ENCODE measurements around the gene BPGM. TPM values are rescaled to one million over a fixed set of nuclear protein-coding genes. Genes with fewer than 3 reads are reported as not detected.

Gene BPGM
- total RNA-seq, 1 experiment from 2014 or later, result 14.0 TPM

DNA sequence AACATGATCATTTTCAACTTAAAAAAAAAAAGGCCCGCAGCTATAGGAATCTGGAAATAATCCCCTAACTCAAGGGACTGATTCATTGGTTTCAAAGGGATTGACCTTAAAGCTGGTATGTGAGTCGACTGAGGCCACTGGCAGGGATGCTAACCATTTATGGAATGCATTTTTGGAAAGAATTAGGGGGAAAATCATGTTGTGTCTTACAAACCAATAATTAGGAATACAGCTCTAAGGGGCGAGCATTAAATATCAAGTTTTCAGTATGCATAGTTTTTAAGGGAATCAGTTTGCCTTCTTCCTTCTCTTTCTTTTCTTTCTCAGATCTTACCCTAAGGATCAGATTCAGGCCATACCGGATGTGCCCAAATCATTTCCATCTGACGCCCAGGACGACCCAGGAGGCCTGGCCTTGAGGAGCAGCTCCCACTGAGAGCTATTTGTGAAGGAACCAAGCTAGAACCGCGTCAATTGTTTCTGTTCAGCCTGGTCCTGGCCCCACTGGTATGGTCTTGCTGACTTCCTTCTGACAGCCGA, 48.7 kb downstream of the BPGM start:
- BruUV-seq (replicated peaks), result no TSS peak
- peaks cover 6% of the 10 kb centered on the region for H3K4me1 ChIP-seq (ENCODE audit: insufficient read depth, low read length, poor library complexity, severe bottlenecking)
- no peak overlapping the region for H3K4me3 ChIP-seq (ENCODE audit: low read depth, low read length, poor library complexity, severe bottlenecking)
- no peak for DNase-seq (ENCODE audit: low spot score)
- ChIA-PET POLR2A (ENCODE audit: low non-redundant PET) (no interaction called here), CTCF (no interaction called here)
- H3K27ac ChIP-seq (ENCODE audit: low read depth, low read length, poor library complexity, severe bottlenecking), result no peak overlapping the region
- TF ChIP-seq CTCF (conservative IDR thresholded peaks at IDR 0.05; ENCODE audit: low read depth, low read length) (no peak), EZH2 (IDR thresholded peaks at IDR 0.05; ENCODE audit: borderline replicate concordance, low read depth, low read length, poor library complexity, severe bottlenecking) (no peak)
- H3K27me3 ChIP-seq (replicated peaks; ENCODE audit: insufficient read depth, low read depth, low read length, poor library complexity), result no peaks in the 10 kb centered on the region
- H3K9me3 ChIP-seq (ENCODE audit: low read depth, low read length, poor library complexity, severe bottlenecking), result no peaks in the 10 kb centered on the region
- intact Hi-C loops (cut with micrococcal nuclease; ENCODE audit: unreplicated experiment), result no loop called here
- H3K36me3 ChIP-seq (ENCODE audit: insufficient read depth, low read length, poor library complexity, severe bottlenecking), result no peaks in the 10 kb centered on the region

- no peaks in the 10 kb centered on the region for H3K36me3 ChIP-seq (ENCODE audit: insufficient read depth, low read length, poor library complexity, severe bottlenecking)
- DNase-seq (ENCODE audit: low spot score), result no peak
- H3K4me3 ChIP-seq (ENCODE audit: low read depth, low read length, poor library complexity, severe bottlenecking), result no peak overlapping the region
- H3K27ac ChIP-seq (ENCODE audit: low read depth, low read length, poor library complexity, severe bottlenecking), result no peak overlapping the region
- TF ChIP-seq CTCF (conservative IDR thresholded peaks at IDR 0.05; ENCODE audit: low read depth, low read length) (no peak), EZH2 (IDR thresholded peaks at IDR 0.05; ENCODE audit: borderline replicate concordance, low read depth, low read length, poor library complexity, severe bottlenecking) (no peak)
- ChIA-PET POLR2A (ENCODE audit: low non-redundant PET) (no interaction called here), CTCF (interaction anchor here (0.7 kb wide), 1 partner anchor 259 kb away, joined by 8 read pairs; no protein-coding TSS in a partner anchor)
- no TSS peak for BruUV-seq (replicated peaks)
- intact Hi-C loops (cut with micrococcal nuclease; ENCODE audit: unreplicated experiment), result no loop called here
- H3K27me3 ChIP-seq (replicated peaks; ENCODE audit: insufficient read depth, low read depth, low read length, poor library complexity), result no peaks in the 10 kb centered on the region
- H3K4me1 ChIP-seq (ENCODE audit: insufficient read depth, low read length, poor library complexity, severe bottlenecking), result peaks cover 6% of the 10 kb centered on the region
- no peaks in the 10 kb centered on the region for H3K9me3 ChIP-seq (ENCODE audit: low read depth, low read length, poor library complexity, severe bottlenecking)
These were observed 49.6 kb downstream of the BPGM start for GRCh38 chr7:134696261-134696660.

GRCh38 chr7:134697205-134697886, 50.7 kb downstream of the BPGM start:
- H3K9me3 ChIP-seq (ENCODE audit: low read depth, low read length, poor library complexity, severe bottlenecking), result no peaks in the 10 kb centered on the region
- POLR2A ChIA-PET (ENCODE audit: low non-redundant PET), result no interaction called here
- CTCF ChIA-PET, result interaction anchor here (0.7 kb wide), 1 partner anchor 258 kb away, joined by 8 read pairs; no protein-coding TSS in a partner anchor

More at GRCh38 chr7:134697205-134697886, 50.7 kb downstream of the BPGM start:
- DNase-seq (ENCODE audit: low spot score), result no peak
- intact Hi-C loops (cut with micrococcal nuclease; ENCODE audit: unreplicated experiment), result no loop called here
- Histone ChIP-seq H3K4me1 (ENCODE audit: insufficient read depth, low read length, poor library complexity, severe bottlenecking) (peaks cover 2% of the 10 kb centered on the region), H3K27me3 (replicated peaks; ENCODE audit: insufficient read depth, low read depth, low read length, poor library complexity) (no peaks in the 10 kb centered on the region), H3K36me3 (ENCODE audit: insufficient read depth, low read length, poor library complexity, severe bottlenecking) (no peaks in the 10 kb centered on the region), H3K4me3 (ENCODE audit: low read depth, low read length, poor library complexity, severe bottlenecking) (no peak overlapping the region), H3K27ac (ENCODE audit: low read depth, low read length, poor library complexity, severe bottlenecking) (no peak overlapping the region)
- TF ChIP-seq EZH2 (IDR thresholded peaks at IDR 0.05; ENCODE audit: borderline replicate concordance, low read depth, low read length, poor library complexity, severe bottlenecking) (no peak), CTCF (conservative IDR thresholded peaks at IDR 0.05; ENCODE audit: low read depth, low read length) (no peak)
- BruUV-seq (replicated peaks), result no TSS peak
